Activated naive CD4-positive, alpha-beta T cell treated with Interleukin-2 at 50 U/mL for 16 hours (primary cell): ENCODE data around the gene FKBP11.

Experiments used
- DNase-seq: peaks from one replicate; pipeline ENCODE4 v3.0.0-alpha.2; 2020

Gene FKBP11

DNA sequence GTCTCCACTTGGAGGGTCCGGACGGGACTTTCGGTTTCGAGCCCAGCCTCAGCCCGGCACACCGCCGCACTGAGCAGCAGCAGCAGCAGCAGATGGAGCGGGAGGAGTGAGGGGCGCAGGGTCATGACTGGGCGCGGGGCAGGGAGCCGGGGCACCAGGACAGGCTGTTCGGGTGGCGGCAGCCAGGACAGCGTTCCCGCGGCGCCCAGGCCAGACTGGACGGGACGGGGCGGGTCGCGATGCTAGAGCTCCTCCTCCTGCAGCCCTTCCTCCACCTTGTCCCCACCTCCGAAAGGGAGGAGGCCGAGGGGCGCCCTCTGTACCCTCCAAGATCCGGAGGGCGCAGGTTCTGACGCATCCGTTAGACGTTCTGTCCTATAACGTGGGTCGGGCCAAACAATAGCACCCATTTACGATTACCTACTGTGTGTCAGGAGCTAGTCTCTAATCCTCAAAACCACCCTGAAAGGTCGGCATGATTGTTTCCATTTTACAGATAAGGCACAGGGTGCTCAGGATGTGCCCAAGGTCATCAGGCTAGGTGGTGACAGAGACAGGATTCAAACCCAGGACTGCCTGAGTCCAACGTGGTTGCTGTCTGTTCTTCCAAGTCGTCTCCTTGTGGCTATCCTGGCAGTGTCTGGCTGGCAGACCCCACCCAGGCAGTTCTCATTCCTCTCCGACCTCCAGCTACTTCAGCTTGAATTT, at the start of gene FKBP11:
FKBP11 (minus strand) TSS at position 189 of the 708 bp plus-strand sequence; CDS start at position 125, 64 bp downstream.
- DNase-seq, result peak; percentile 82

DNA sequence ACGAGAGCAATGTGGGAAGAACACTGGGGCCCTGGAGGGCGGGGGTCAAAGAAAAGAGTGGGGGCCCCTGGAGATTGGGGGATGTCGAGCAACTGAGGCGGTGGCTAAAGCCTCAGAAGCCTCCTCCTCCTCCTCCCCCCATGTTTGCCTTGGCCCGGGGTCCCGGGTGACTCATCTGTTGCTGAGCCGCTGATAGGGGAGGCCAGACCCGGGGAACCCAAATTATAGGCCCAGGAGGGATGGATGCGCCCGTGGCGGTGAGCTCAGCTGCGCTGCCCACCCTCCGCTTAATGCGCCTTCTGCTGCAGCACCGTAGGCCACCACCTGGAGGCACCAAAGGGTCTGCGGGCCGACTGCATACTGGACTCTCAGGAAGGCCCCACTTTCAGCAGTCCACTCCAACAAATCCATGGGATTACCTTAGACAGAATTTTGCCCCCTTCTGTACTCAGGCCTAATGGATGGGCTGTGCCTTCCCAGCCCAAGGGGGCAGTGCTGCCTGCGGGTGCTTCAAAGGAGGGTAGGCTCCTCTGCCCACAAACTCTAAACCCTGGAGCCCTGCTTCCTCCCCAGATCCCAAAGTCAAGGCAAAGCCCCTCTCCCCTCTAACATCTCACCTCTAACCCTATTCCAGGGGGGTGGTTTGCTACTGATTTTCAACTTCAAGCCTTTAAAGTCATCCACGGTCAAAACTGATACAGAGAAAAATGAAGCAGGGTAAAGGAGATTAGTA, 48.8 kb upstream of the FKBP11 start:
- DNase-seq, result peak; percentile 44

GRCh38 chr12:48973531-48973930, 48.2 kb upstream of the FKBP11 start:
- DNase-seq, result no peak

GRCh38 chr12:48972952-48973483, 47.7 kb upstream of the FKBP11 start:
- no peak for DNase-seq

DNA sequence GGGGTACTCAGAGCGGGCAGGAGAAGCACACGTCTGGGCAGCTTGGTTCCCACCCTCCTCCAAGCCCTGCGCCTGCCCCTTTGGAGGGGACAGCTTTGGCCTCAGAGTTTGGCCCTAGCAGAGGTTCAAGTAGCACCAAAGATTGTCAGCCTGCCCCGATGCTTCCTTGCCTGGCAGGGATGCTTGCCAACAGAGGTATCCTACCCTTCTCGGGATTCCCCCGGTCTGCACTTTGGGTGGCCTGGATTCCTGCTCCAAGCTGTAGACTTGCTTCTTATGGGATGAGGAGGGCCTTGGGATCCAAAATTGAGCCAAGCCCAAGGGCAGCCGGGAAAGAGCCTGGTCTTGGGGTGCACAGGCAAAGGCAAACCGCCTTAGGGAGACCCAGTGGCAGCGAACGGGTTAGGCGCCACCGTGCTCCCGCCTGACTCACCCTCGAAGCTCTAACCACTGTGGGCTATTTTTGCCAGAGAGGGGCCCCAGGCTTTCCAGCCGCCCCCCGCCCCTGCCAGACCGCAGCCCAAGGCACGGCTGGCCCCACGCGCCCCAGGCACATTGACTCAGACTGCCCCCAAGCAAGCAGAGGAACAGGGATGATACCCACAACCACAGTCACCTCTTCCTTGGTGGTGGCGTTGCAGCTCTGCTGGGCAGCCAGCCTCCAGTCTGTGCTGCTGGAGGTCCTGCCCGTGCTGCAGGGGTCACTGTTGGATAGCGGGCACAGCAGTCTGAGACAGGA, 47.1 kb upstream of the FKBP11 start:
- peak; percentile 58 for DNase-seq

DNA sequence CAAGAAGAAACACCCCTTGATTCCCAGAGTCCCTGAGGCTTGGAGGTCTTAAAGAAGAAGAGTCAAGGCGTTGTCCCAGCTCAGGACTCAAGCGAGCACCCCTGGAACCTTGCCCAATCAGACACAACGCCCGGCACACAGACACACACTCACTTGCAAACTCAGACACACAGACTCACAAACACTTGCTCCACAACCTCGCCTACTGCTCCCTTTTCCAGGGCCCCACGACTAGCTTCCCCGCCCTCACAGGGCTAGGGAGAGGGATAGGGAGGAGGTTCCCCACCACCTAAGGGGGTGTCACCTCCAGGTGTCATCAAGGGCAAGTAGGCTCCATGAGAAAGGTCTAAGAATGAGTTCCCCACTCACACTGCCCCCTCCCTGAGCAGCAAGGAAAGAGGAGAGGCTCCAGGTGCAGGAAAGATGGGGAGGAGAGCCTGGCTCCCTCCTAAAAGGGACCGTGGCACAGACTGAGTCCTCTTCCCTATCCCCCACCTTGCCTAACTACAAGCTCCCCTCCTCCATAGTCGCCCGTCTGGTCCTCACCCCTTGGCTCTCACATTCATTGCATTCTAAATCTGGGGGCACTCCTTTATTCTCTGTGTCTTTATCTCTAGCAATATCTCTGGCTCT, 45.5 kb upstream of the FKBP11 start:
- DNase-seq, result no peak

GRCh38 chr12:48969833-48970701, 44.8 kb upstream of the FKBP11 start:
- peak; percentile 55 for DNase-seq

DNA sequence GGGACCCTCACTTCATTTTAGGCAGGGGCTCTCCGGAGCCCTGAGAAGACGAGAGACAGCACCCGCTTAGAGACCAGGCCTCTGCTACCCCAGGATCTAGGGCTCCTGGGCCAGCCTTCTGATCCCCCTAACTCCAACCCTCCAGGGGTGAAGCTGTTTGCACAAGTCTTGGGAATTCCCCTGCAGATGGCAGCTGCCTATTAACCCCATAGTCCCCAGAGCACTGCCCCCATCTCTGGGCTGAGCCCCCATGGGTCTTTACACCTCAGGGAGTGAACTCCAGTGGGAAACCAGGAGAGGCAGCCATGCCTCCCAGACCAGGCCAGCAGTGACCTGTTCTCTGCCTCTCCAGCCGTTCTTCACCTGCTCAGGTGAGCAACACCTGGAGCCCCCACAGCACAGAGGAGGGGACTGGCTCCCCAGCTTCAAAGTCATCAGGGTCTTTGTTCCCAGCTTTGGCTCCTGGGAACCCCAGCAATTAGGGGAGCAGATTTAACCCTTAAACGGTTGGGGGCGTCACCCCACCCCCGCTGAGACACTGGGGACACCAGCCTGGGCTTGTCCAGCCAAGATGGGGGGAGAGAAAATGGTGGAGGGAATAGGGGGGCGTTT, 44.0 kb upstream of the FKBP11 start:
- no peak for DNase-seq

- DNase-seq, result no peak
These were observed 43.2 kb upstream of the FKBP11 start for GRCh38 chr12:48968467-48968866.

- no peak for DNase-seq
These were observed 42.7 kb upstream of the FKBP11 start for GRCh38 chr12:48967991-48968390.

DNA sequence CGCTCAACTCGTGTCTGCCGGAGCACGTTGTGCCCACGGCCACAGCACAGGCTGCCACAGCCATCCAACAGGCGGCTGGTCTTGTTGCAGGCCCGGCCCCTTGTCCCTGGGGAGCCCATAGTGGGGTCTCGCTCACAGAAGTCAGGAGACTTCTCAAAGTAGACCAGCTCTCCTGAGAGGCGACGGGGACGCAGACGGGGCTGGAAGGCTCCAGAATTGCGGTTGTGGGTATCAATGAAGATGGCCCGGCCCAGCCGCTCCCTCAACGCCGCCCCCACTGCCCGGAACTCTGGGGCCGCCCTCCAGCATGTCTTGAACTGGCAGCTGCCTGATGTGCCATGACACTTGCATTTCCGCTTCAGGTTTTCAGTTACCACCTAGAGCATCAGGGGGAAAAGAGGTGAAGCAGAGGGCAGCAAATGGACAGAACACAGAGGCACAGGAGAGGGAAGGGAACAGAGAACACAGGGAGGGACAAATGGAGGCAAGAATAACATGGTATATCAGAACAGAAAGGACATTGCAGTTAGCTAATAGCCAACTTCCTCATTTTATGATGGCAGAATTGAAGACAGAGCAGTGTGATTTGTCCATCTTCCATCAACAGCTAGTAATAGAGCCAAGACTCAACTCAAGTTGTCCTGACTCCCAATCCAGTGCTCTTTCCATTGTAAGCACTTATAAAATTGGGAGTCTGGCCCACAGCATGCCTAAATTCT, 41.0 kb upstream of the FKBP11 start:
- no peak for DNase-seq

DNA sequence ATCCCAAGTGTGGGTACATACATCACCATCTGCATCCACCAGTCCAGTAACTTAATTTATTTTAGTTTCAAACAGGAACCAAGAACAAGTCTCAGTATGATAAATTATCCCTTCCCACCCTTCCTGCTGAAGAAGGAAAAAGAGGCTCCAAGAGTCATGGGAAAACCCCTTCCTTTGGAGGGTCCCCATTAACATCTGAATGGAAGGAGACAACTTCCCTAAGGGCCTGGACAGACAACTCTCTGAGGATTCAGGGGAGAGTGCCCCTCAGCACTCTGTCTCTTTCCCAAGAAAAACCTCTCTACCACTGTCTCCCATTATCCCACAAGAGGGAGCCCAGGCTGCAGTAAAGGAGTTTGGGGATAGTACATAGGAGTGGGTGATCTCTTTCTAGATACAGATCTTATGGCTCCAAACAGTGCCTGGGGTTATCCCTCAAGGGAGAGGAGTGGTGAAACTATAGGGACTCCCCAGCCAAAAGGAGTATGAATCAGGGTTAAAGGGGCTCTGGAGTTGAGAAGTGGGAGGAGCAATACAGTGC, 40.1 kb upstream of the FKBP11 start:
- no peak for DNase-seq

DNA sequence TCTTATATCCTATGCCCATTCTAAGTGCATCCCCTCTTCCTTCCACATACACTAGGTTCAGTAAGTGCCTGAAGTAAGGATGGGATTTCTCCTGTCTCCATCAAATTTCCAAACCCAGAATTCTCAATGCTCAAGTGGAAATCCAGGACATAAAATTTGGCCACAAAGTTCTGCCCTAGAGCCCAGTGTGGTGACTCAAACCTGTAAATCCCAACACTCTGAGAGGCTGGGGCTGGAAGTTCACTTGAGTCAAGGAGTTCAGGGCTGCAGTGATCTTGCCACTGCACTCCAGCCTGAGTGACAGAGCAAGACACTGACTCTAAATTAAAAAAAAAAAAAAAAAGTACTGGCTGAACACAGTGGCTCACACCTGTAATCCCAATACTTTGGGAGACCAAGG, 36.5 kb upstream of the FKBP11 start:
- DNase-seq, result no peak

- DNase-seq, result no peak
These were observed 36.0 kb upstream of the FKBP11 start for GRCh38 chr12:48961331-48961730.

- DNase-seq, result no peak
These were observed 35.5 kb upstream of the FKBP11 start for GRCh38 chr12:48960834-48961233.

DNA sequence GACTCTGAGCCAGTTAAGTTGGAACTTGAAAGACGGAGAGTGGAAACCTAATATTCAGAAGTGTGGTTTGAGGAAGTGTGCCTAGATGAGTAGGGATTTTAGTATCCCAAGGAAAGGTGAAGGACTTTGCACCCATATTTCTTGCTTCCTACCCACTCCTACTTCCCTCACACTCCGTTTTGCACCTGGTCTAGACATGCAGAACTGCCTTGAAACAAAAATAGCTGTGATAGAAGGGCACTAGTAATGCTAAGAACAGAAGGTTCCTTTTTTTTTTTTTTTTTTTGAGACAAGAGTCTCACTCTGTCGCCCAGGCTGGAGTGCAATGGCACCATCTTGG, 32.7 kb upstream of the FKBP11 start:
- no peak for DNase-seq

GRCh38 chr12:48957141-48958048, 32.1 kb upstream of the FKBP11 start, which contains the start of gene ARF3:
TSS of gene ARF3 (minus strand) at chr12:48957487. CDS start at chr12:48941095, 16,392 bp downstream.
- DNase-seq, result peak; percentile 91

DNA sequence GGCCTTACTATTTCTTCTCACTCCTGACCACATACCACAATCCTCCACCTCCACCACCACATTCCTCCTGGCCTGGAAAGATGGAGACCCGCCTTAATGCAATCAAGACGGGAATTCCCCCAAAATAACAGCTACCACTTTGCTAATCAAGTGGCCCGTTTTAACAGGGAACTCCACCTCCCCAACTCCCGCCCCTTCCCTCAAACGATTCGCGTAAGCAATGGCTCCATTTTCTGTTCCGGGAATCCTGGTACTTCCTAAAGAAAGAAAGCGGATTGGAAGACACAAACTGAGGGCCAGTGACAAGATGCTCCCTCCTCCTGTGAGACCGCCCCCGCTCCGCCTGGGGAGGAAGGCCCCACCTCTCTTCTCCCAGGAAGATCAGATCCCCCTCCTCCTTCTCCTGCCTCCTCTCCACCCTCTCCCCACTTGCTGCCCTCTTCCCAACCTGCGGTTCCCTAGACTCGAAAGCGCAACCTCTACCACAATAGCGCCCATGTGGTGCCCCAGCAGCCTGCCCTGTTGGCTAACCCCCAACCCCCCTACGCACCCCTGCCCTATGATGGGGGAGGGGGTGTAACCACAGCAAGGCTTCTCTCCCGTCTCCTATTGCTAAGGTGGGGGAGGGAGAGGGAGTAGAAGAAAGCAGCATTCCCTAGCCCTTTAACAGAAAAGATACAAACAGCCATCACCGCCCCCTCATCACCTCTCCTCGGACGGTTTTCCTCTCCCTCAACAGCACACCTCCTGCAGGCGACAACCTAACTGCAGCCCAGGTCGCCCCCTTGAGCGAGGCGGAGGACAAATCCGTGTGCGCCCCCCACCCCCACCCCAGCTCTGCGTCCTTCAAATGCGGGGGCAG, 31.2 kb upstream of the FKBP11 start:
- DNase-seq, result peak; percentile 29
